SK-N-SH treated with all-trans-retinoic acid at 6 μM for 48 hours (cell line): ENCODE results near the gene PDE4DIP.
"Not testable (repeated sequence)": the region's sequence is repeated elsewhere in the genome, so short reads cannot be mapped to it uniquely, and the experiment has no call there.

Experiments
- BACH2 ChIP-seq: fragments of 250-450 bp; sonication (Bioruptor Pico); IDR thresholded peaks from 2 replicates; pipeline ENCODE4 v1.9.0; 2021; ENCODE audit warnings: mild to moderate bottlenecking, borderline replicate concordance
- RARB ChIP-seq: fragments of 250-450 bp; sonication (Bioruptor Pico); IDR thresholded peaks from 2 replicates; pipeline ENCODE4 v1.8.0; 2021; ENCODE audit warnings: mild to moderate bottlenecking, moderate library complexity
- TCF4 ChIP-seq: fragments of 250-450 bp; sonication (Bioruptor Pico); IDR thresholded peaks from 2 replicates; pipeline ENCODE4 v1.8.0; 2021; ENCODE audit warnings: mild to moderate bottlenecking, moderate library complexity, borderline replicate concordance
- ZFP3 ChIP-seq: fragments of 250-450 bp; sonication (Bioruptor Pico); IDR thresholded peaks from 2 replicates; pipeline ENCODE4 v1.5.0; 2020; ENCODE audit warnings: mild to moderate bottlenecking, moderate library complexity
- ZNF70 ChIP-seq: fragments of 450-650 bp; formaldehyde crosslinking; IDR thresholded peaks from 2 replicates; pipeline ENCODE4 v1.5.0; 2020; ENCODE audit warnings: mild to moderate bottlenecking, moderate library complexity

GRCh38 chr1:148942906-148943305, 98.7 kb downstream of the PDE4DIP start:
- not testable (repeated sequence) for TF ChIP-seq ZNF70; RARB (CRISPR knock-in tag); ZFP3 (CRISPR knock-in tag); BACH2; TCF4 (CRISPR knock-in tag)
